Esophagus squamous epithelium (tissue), 4 donors: Measurements from ENCODE around the gene NOSIP.

Experiments used
- POLR2A ChIP-seq, 4 donors: fragments of 450-650 bp; IDR thresholded peaks; one replicate each; pipeline ENCODE4 v1.6.1; 2017; ENCODE audit warnings: antibody characterized with exemption in 4 of 4, mild to moderate bottlenecking in 4 of 4, moderate library complexity in 3 of 4
- TF ChIP-seq, protein P1 (sequence below), 6 experiments: fragments of 450-650 bp in 4 of 6; fragments of 200-600 bp in 2 of 6; sonication (generic) in 2 of 6; IDR thresholded peaks; one replicate each; pipeline ENCODE4 v1.5.1; 2016 to 2019; ENCODE audit warnings: antibody characterized with exemption in 6 of 6, mild to moderate bottlenecking in 4 of 6, moderate library complexity in 4 of 6

DNA sequence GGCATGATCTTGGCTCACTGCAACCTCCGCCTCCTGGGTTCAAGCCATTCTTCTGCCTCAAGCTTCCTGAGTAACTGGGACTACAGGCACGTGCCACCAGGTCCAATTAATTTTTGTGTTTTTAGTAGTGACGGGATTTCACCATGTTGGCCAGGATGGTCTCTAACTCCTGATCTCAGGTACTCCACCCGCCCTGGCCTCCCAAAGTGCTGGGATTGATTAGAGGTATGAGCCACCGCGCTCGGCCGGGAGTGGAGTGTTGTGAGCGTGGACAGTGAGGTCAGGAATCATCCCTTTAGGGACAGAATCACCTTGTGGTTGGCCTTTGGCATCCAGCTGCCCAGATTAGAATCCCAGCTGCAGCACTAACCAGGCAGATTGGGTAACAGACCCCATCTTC lies 49.3 kb upstream of the NOSIP start:
- TF ChIP-seq, protein P1, sequence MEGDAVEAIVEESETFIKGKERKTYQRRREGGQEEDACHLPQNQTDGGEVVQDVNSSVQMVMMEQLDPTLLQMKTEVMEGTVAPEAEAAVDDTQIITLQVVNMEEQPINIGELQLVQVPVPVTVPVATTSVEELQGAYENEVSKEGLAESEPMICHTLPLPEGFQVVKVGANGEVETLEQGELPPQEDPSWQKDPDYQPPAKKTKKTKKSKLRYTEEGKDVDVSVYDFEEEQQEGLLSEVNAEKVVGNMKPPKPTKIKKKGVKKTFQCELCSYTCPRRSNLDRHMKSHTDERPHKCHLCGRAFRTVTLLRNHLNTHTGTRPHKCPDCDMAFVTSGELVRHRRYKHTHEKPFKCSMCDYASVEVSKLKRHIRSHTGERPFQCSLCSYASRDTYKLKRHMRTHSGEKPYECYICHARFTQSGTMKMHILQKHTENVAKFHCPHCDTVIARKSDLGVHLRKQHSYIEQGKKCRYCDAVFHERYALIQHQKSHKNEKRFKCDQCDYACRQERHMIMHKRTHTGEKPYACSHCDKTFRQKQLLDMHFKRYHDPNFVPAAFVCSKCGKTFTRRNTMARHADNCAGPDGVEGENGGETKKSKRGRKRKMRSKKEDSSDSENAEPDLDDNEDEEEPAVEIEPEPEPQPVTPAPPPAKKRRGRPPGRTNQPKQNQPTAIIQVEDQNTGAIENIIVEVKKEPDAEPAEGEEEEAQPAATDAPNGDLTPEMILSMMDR (IDR thresholded peaks at IDR 0.05) = no peak
- TF ChIP-seq POLR2A (IDR thresholded peaks at IDR 0.05) = no peak
